ENCODE data around the gene CHMP5.

DNA sequence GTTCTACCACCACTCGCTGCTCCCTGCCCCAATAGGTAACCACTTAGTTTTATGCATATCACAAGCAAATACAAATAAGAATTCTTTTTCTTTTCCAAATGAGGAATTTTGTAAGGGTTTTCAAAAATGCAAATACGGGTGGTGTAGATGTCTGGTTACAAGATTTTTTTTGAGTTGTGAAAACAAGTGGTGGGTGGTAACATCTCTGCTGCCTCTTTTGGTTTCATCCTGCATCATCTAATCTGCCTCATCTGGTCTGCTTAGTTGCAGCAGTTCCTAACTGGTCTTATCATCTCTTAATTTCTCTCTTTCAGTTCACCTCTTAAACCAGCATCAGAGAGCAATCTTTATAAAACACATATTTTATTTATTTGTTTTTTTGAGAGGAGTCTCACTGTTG is 30.7 kb downstream of the CHMP5 start:
- TF ChIP-seq, protein P1, sequence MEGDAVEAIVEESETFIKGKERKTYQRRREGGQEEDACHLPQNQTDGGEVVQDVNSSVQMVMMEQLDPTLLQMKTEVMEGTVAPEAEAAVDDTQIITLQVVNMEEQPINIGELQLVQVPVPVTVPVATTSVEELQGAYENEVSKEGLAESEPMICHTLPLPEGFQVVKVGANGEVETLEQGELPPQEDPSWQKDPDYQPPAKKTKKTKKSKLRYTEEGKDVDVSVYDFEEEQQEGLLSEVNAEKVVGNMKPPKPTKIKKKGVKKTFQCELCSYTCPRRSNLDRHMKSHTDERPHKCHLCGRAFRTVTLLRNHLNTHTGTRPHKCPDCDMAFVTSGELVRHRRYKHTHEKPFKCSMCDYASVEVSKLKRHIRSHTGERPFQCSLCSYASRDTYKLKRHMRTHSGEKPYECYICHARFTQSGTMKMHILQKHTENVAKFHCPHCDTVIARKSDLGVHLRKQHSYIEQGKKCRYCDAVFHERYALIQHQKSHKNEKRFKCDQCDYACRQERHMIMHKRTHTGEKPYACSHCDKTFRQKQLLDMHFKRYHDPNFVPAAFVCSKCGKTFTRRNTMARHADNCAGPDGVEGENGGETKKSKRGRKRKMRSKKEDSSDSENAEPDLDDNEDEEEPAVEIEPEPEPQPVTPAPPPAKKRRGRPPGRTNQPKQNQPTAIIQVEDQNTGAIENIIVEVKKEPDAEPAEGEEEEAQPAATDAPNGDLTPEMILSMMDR (IDR thresholded peaks at IDR 0.05), result no peak
- TF ChIP-seq POLR2A (IDR thresholded peaks at IDR 0.05; ENCODE audit: low read depth), result no peak

All from esophagus muscularis mucosa (tissue), 3 donors.